HepG2 (cell line): ENCODE results near the gene TMEM176A.

Experiments used
- CERS6 ChIP-seq: sonication (generic); formaldehyde crosslinking; IDR thresholded peaks from 2 replicates; pipeline ENCODE4 v1.5.0; 2020; ENCODE audit warnings: missing genetic modification reagents
- CTCF ChIP-seq: sonication (generic); formaldehyde crosslinking; IDR thresholded peaks from 2 replicates; pipeline ENCODE4 v1.5.0; 2020; ENCODE audit warnings: mild to moderate bottlenecking, missing genetic modification reagents, moderate library complexity
- NFRKB ChIP-seq: fragments of 450-650 bp; IDR thresholded peaks from 2 replicates; pipeline ENCODE4 v1.6.1; 2017
- POLR2AphosphoS5 ChIP-seq: IDR thresholded peaks from 2 replicates; pipeline ENCODE4 v1.6.1; 2012; ENCODE audit warnings: low read depth, low read length
- TF ChIP-seq, protein P1 (sequence below): sonication (generic); formaldehyde crosslinking; IDR thresholded peaks from 2 replicates; pipeline ENCODE4 v1.4.0; 2020; ENCODE audit warnings: missing genetic modification reagents

- TF ChIP-seq, protein P1, sequence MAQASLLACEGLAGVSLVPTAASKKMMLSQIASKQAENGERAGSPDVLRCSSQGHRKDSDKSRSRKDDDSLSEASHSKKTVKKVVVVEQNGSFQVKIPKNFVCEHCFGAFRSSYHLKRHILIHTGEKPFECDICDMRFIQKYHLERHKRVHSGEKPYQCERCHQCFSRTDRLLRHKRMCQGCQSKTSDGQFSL (CRISPR knock-in tag): no peak
- TF ChIP-seq CERS6 (CRISPR knock-in tag) (no peak), NFRKB (no peak), POLR2AphosphoS5 (no peak), CTCF (CRISPR knock-in tag) (no peak)
Observed at GRCh38 chr7:150780292-150780691, 20.3 kb upstream of the TMEM176A start.
